Measurements from ENCODE around the gene CLN3.
"Not testable (repeated sequence)": the region's sequence is repeated elsewhere in the genome, so short reads cannot be mapped to it uniquely, and the experiment has no call there.

CLN3 gene

GRCh38 chr16:28491970-28492474, at the start of gene CLN3:
Gene CLN3 (minus strand): TSS chr16:28492074. CDS start chr16:28491759, 315 bp downstream.
- peak; percentile 84 for DNase-seq

GRCh38 chr16:28540346-28540745, 48.5 kb upstream of the CLN3 start:
- no peak for DNase-seq

- DNase-seq: no peak
Measured at GRCh38 chr16:28538733-28539596, 47.1 kb upstream of the CLN3 start, which contains the start of gene NUPR1. Gene NUPR1 (minus strand): TSS chr16:28538974. CDS start chr16:28538907, 67 bp downstream.

GRCh38 chr16:28537964-28538732, 46.3 kb upstream of the CLN3 start:
- no peak for DNase-seq

GRCh38 chr16:28537076-28537475, 45.2 kb upstream of the CLN3 start:
- DNase-seq: no peak

GRCh38 chr16:28534542-28535373, 42.9 kb upstream of the CLN3 start:
- no peak for DNase-seq

GRCh38 chr16:28532940-28533647, 41.2 kb upstream of the CLN3 start:
- DNase-seq: no peak

- no peak for DNase-seq
Measured at GRCh38 chr16:28531777-28532744, 40.2 kb upstream of the CLN3 start.

GRCh38 chr16:28529124-28529523, 37.2 kb upstream of the CLN3 start:
- DNase-seq: no peak

- no peak for DNase-seq
Measured at GRCh38 chr16:28528463-28528867, 36.6 kb upstream of the CLN3 start.

- no peak for DNase-seq
Measured at GRCh38 chr16:28527985-28528384, 36.1 kb upstream of the CLN3 start.

GRCh38 chr16:28527100-28527785, 35.4 kb upstream of the CLN3 start:
- DNase-seq: not testable (repeated sequence)

- DNase-seq: no peak
Measured at GRCh38 chr16:28526201-28527099, 34.6 kb upstream of the CLN3 start.

GRCh38 chr16:28524681-28525171, 32.9 kb upstream of the CLN3 start:
- no peak for DNase-seq

GRCh38 chr16:28522792-28523191, 30.9 kb upstream of the CLN3 start:
- DNase-seq: no peak

GRCh38 chr16:28521436-28521835, 29.6 kb upstream of the CLN3 start:
- DNase-seq: no peak

GRCh38 chr16:28520672-28521071, 28.8 kb upstream of the CLN3 start:
- DNase-seq: no peak

- DNase-seq: no peak
Measured at GRCh38 chr16:28514246-28514645, 22.4 kb upstream of the CLN3 start.

Data from activated CD4-positive, CD25-positive, alpha-beta regulatory T cell treated with anti-CD3 and anti-CD28 coated beads, Interleukin-2, amount 50 U/mL, for 72 hours (primary cell).